Progenitor cell of endocrine pancreas (in vitro differentiated cells): ENCODE measurements around the gene HMGXB3. TPM values are rescaled to one million over a fixed set of nuclear protein-coding genes. Genes with fewer than 3 reads are reported as not detected.

Source experiments
- DNase-seq: peaks from one replicate; pipeline ENCODE4 v3.0.0; 2021; ENCODE audit warnings: low spot score; ENCODE audit not compliant: unreplicated experiment
- H3K27ac Mint-ChIP-seq: 2 replicates; pipeline ENCODE4 v1.8.0; 2021; ENCODE audit warnings: mild to moderate bottlenecking, moderate library complexity, mixed read lengths
- H3K27me3 Mint-ChIP-seq: 2 replicates; pipeline ENCODE4 v1.8.0; 2021; ENCODE audit warnings: mixed read lengths
- H3K36me3 Mint-ChIP-seq: 2 replicates; pipeline ENCODE4 v1.8.0; 2022; ENCODE audit warnings: mixed read lengths; ENCODE audit not compliant: insufficient read depth
- H3K4me1 Mint-ChIP-seq: 2 replicates; pipeline ENCODE4 v1.8.0; 2021; ENCODE audit warnings: low read depth, mixed read lengths
- H3K4me3 Mint-ChIP-seq: 2 replicates; pipeline ENCODE4 v1.8.0; 2021; ENCODE audit warnings: low read depth, mild to moderate bottlenecking, moderate library complexity, mixed read lengths
- H3K9me3 Mint-ChIP-seq: 2 replicates; pipeline ENCODE4 v1.8.0; 2021; ENCODE audit warnings: low read depth, mixed read lengths
- total RNA-seq: library from RNA; stranded (reverse); gene quantifications from 2 replicates; pipeline ENCODE4 v1.2.1, GENCODE V29; 2021
- TF ChIP-seq, protein P1 (sequence below): fragments of 200-600 bp; sonication (generic); IDR thresholded peaks from one replicate; pipeline ENCODE4 v1.5.0; 2021; ENCODE audit warnings: antibody characterized with exemption, mild to moderate bottlenecking; ENCODE audit not compliant: unreplicated experiment

Gene HMGXB3
- total RNA-seq, 1 donor from 2014 or later, result 39.9 TPM

DNA sequence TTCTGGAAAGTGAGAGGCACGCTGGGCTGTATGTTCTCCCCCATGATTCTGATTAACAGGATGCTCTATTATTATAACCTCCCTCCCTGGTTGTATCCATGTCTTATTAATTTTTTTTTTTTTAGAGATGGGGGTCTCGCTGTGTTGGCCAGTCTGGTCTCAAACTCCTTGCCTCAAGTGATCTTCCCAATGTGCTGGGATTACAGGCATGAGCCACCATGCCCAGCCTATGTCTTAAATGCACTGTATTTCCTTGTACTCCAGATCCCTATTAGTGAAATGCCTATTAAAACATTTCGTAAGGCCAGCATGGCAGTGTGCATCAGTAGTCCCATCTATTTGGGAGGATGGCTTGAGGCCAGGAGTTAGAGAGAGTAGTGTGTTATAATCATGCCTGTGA lies 7.1 kb upstream of the HMGXB3 start:
- DNase-seq, result no peak
- no peak overlapping the region for H3K27ac Mint-ChIP-seq

GRCh38 chr5:149995385-149996204 lies 4.9 kb upstream of the HMGXB3 start:
- no peak overlapping the region for H3K27ac Mint-ChIP-seq
- TF ChIP-seq, protein P1, sequence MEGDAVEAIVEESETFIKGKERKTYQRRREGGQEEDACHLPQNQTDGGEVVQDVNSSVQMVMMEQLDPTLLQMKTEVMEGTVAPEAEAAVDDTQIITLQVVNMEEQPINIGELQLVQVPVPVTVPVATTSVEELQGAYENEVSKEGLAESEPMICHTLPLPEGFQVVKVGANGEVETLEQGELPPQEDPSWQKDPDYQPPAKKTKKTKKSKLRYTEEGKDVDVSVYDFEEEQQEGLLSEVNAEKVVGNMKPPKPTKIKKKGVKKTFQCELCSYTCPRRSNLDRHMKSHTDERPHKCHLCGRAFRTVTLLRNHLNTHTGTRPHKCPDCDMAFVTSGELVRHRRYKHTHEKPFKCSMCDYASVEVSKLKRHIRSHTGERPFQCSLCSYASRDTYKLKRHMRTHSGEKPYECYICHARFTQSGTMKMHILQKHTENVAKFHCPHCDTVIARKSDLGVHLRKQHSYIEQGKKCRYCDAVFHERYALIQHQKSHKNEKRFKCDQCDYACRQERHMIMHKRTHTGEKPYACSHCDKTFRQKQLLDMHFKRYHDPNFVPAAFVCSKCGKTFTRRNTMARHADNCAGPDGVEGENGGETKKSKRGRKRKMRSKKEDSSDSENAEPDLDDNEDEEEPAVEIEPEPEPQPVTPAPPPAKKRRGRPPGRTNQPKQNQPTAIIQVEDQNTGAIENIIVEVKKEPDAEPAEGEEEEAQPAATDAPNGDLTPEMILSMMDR, result no peak
- no peaks in the 10 kb centered on the region for H3K27me3 Mint-ChIP-seq
- H3K36me3 Mint-ChIP-seq, result peaks cover 2% of the 10 kb centered on the region
- no peak overlapping the region for H3K4me3 Mint-ChIP-seq
- no peaks in the 10 kb centered on the region for H3K9me3 Mint-ChIP-seq
- DNase-seq, result no peak
- peaks cover 17% of the 10 kb centered on the region for H3K4me1 Mint-ChIP-seq

More for the DNA sequence above, 7.1 kb upstream of the HMGXB3 start:
- no peaks in the 10 kb centered on the region for H3K9me3 Mint-ChIP-seq
- H3K36me3 Mint-ChIP-seq, result peaks cover 2% of the 10 kb centered on the region
- no peaks in the 10 kb centered on the region for H3K27me3 Mint-ChIP-seq
- no peak overlapping the region for H3K4me3 Mint-ChIP-seq
- peaks cover 7% of the 10 kb centered on the region for H3K4me1 Mint-ChIP-seq
- TF ChIP-seq, protein P1, result no peak

GRCh38 chr5:149996205-149996890 lies 4.2 kb upstream of the HMGXB3 start:
- Mint-ChIP-seq H3K4me3 (no peak overlapping the region), H3K27me3 (no peaks in the 10 kb centered on the region), H3K36me3 (peaks cover 2% of the 10 kb centered on the region), H3K27ac (no peak overlapping the region), H3K4me1 (peaks cover 17% of the 10 kb centered on the region), H3K9me3 (no peaks in the 10 kb centered on the region)
- TF ChIP-seq, protein P1, result no peak
- no peak for DNase-seq

- H3K27ac Mint-ChIP-seq, result no peak overlapping the region
- no peaks in the 10 kb centered on the region for H3K27me3 Mint-ChIP-seq
- TF ChIP-seq, protein P1, result no peak
- DNase-seq, result no peak
- no peaks in the 10 kb centered on the region for H3K9me3 Mint-ChIP-seq
- H3K36me3 Mint-ChIP-seq, result peaks cover 2% of the 10 kb centered on the region
- peaks cover 21% of the 10 kb centered on the region for H3K4me1 Mint-ChIP-seq
- H3K4me3 Mint-ChIP-seq, result peak overlapping the region; percentile 39
Measured at GRCh38 chr5:149998281-149998680, 2.3 kb upstream of the HMGXB3 start.

DNA sequence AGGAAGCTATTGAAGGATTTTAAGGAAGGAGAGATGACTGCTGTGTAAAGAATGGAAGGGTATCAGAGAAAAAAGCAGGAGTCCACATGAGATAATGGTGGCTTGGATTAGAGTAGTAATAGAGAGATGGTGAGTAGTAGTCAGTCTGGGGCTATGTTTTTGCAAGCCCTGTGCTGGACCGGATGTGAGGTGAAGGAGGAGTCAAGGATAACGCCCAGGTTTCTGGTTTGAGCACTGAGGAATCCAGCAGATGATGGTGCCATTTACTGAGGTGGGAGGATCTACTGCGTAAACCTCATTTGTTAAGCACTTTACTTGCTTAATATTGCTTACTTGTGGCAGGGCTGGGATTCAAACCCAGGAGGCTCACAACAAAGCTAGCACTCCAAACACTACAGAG lies 1.2 kb upstream of the HMGXB3 start:
- TF ChIP-seq, protein P1, result no peak
- H3K4me1 Mint-ChIP-seq, result peaks cover 21% of the 10 kb centered on the region
- H3K4me3 Mint-ChIP-seq, result peak overlapping the region; percentile 86
- H3K36me3 Mint-ChIP-seq, result peaks cover 2% of the 10 kb centered on the region
- H3K27ac Mint-ChIP-seq, result peak overlapping the region; percentile 96
- no peaks in the 10 kb centered on the region for H3K27me3 Mint-ChIP-seq
- DNase-seq, result no peak
- H3K9me3 Mint-ChIP-seq, result no peaks in the 10 kb centered on the region
